ENCODE measurements around the gene HOXA10.

Gene HOXA10

DNA sequence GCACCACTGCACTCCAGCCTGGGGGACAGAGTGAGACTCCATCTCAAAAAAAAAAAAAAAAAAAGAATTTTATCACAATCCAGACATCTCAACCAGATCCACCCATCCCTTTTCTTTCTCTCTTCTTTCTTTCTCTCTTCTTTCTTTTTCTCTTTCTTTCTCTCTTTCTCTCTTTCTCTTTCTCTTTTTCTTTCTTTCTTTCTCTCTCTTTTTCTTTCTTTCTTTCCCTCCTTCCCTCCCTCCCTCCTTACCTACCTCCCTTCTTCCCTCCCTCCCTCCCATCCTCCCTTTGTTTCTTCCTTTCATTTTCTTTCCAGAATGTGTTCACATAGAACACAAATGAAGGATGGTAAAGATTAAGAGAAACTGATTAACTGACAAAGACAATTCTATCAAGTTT lies 43.8 kb upstream of the HOXA10 start:
- Histone ChIP-seq H3K79me2 (no peaks in the 10 kb centered on the region), H3K27ac (no peak overlapping the region), H3K4me2 (ENCODE audit: low read length) (no peak overlapping the region), H3K4me3 (ENCODE audit: low read depth, low read length) (no peak overlapping the region), H3K36me3 (ENCODE audit: control insufficient read depth, insufficient read depth, low read length) (no peaks in the 10 kb centered on the region), H3K9me3 (ENCODE audit: control insufficient read depth, low read length) (no peaks in the 10 kb centered on the region), H3K27me3 (ENCODE audit: control insufficient read depth, insufficient read depth, low read length) (peaks cover 15% of the 10 kb centered on the region), H3K9ac (no peak overlapping the region), H3K4me1 (no peaks in the 10 kb centered on the region), H2AFZ (no peak overlapping the region)
- TF ChIP-seq, protein P1, sequence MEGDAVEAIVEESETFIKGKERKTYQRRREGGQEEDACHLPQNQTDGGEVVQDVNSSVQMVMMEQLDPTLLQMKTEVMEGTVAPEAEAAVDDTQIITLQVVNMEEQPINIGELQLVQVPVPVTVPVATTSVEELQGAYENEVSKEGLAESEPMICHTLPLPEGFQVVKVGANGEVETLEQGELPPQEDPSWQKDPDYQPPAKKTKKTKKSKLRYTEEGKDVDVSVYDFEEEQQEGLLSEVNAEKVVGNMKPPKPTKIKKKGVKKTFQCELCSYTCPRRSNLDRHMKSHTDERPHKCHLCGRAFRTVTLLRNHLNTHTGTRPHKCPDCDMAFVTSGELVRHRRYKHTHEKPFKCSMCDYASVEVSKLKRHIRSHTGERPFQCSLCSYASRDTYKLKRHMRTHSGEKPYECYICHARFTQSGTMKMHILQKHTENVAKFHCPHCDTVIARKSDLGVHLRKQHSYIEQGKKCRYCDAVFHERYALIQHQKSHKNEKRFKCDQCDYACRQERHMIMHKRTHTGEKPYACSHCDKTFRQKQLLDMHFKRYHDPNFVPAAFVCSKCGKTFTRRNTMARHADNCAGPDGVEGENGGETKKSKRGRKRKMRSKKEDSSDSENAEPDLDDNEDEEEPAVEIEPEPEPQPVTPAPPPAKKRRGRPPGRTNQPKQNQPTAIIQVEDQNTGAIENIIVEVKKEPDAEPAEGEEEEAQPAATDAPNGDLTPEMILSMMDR (IDR thresholded peaks at IDR 0.05): no peak

DNA sequence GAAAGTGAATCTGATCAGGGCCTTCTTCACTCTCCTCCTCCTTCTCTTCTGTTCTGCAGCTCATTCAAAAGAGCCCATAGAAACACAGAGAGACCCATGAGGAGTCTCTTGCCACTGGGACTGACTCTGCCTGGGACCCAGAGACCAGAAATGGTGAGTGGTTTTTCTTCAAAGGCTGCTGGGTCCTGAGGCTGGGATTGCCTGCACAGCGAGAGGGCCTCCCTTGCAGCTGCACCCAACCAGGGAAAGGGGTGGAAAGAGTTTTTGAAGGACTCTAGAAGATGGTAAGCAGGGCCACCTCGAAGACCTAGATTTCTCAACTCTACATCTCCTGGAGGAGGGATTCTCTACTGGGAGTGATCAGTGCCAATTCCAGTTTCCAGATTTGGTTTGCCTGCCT lies 41.2 kb upstream of the HOXA10 start:
- no peaks in the 10 kb centered on the region for H3K9me3 ChIP-seq (ENCODE audit: control insufficient read depth, low read length)
- H3K27me3 ChIP-seq (ENCODE audit: control insufficient read depth, insufficient read depth, low read length): peaks cover 28% of the 10 kb centered on the region

DNA sequence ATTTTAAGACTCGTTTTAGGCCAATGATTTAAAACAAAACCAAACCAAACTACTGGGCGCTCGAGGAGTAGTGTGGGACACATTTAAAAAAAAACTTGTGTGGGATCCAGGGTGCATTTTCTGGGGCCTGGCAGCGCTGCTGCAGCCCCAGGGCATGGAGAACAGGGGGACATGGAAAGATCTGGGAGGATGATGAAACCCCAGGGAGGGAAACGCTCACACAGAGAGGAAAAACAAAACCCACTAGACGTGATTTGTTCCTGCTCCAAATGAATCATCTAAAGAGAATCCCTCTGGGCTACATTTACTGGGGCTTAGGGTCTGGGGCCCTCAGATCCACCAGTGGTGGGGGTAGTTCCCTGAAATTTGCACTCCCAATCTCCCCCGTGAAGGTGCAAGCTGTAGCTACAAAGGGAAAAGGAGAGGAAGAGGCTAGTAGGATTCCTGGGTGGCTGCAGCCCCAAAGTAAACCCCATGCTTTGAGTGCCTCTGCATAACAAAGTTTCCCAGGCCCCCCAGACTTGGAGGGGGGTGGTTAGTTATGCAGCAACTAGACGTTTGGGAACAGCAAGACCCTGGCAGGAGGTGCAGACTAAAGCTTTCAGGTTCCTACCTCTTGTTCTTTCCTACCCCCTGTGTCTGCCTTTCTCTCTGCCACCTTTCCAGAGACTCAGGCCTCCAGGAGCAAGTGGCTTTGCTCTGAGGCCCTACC lies 40.3 kb upstream of the HOXA10 start:
- no peak overlapping the region for H3K9ac ChIP-seq
- no peaks in the 10 kb centered on the region for H3K4me1 ChIP-seq
- no peak overlapping the region for H2AFZ ChIP-seq
- no peaks in the 10 kb centered on the region for H3K9me3 ChIP-seq (ENCODE audit: control insufficient read depth, low read length)
- H3K4me3 ChIP-seq (ENCODE audit: low read depth, low read length): no peak overlapping the region
- H3K36me3 ChIP-seq (ENCODE audit: control insufficient read depth, insufficient read depth, low read length): no peaks in the 10 kb centered on the region
- no peak overlapping the region for H3K27ac ChIP-seq
- peaks cover 32% of the 10 kb centered on the region for H3K27me3 ChIP-seq (ENCODE audit: control insufficient read depth, insufficient read depth, low read length)
- no peak overlapping the region for H3K4me2 ChIP-seq (ENCODE audit: low read length)
- no peaks in the 10 kb centered on the region for H3K79me2 ChIP-seq
- TF ChIP-seq, protein P1 (IDR thresholded peaks at IDR 0.05): no peak

More for the DNA sequence above, 41.2 kb upstream of the HOXA10 start:
- no peaks in the 10 kb centered on the region for H3K79me2 ChIP-seq
- H3K4me1 ChIP-seq: no peaks in the 10 kb centered on the region
- no peak overlapping the region for H2AFZ ChIP-seq
- H3K36me3 ChIP-seq (ENCODE audit: control insufficient read depth, insufficient read depth, low read length): no peaks in the 10 kb centered on the region
- TF ChIP-seq, protein P1 (IDR thresholded peaks at IDR 0.05): no peak
- H3K27ac ChIP-seq: no peak overlapping the region
- H3K4me3 ChIP-seq (ENCODE audit: low read depth, low read length): no peak overlapping the region
- no peak overlapping the region for H3K4me2 ChIP-seq (ENCODE audit: low read length)
- H3K9ac ChIP-seq: no peak overlapping the region

DNA sequence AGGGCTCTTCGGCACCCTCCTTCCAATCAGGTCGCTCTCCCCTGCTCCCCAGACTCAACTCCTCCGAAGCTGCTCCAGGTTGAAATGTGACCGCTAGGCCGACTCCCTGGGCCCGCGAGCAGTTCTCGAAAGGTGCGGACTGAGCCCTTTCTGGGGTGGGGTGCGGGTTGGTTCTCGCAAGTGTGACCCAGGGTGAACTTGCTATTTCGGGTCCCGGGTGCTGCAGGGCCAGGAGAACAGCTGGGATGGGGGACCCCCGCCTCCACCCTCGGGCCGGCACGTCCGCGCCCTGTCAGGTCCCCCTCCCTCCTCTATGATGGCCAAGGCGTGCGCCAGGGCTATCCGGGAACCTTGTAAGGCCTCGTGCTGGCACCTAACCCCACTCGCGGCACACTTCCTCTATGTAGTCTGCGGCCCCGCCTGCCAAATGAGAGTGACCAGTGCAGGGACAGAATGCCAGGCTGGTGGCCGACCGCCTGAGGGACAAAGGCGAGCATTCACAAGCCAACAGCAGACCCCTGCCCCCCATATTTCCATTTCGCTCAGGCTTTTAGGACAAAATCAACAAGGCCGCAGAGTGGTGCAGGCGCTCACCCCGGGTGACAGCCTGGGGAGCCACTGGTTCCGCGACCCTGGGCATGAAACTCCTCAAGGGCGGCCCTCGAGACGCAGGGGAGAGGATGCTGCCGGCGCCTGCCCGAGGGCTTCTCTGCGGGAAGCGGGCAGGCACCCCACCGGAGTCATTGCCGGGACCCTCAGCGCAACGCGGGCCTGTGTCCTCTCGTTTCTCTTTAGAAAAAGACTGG lies 39.5 kb upstream of the HOXA10 start:
- H3K4me3 ChIP-seq (ENCODE audit: low read depth, low read length): no peak overlapping the region

More for the DNA sequence above, 39.5 kb upstream of the HOXA10 start:
- no peaks in the 10 kb centered on the region for H3K79me2 ChIP-seq
- no peak overlapping the region for H3K9ac ChIP-seq
- H3K27ac ChIP-seq: no peak overlapping the region
- no peak overlapping the region for H2AFZ ChIP-seq
- peaks cover 32% of the 10 kb centered on the region for H3K27me3 ChIP-seq (ENCODE audit: control insufficient read depth, insufficient read depth, low read length)
- H3K4me2 ChIP-seq (ENCODE audit: low read length): no peak overlapping the region
- H3K4me1 ChIP-seq: no peaks in the 10 kb centered on the region
- H3K36me3 ChIP-seq (ENCODE audit: control insufficient read depth, insufficient read depth, low read length): no peaks in the 10 kb centered on the region
- TF ChIP-seq, protein P1 (IDR thresholded peaks at IDR 0.05): no peak
- H3K9me3 ChIP-seq (ENCODE audit: control insufficient read depth, low read length): no peaks in the 10 kb centered on the region

All from parathyroid adenoma (tissue), 2 donors.